ENCODE measurements around the gene HOXA4. TPM values are rescaled to one million over a fixed set of nuclear protein-coding genes. Genes with fewer than 3 reads are reported as not detected.
A peak's percentile ranks its signal among the peaks of the same experiment; 100 is the strongest.

HOXA4 gene
- total and polyA plus RNA-seq, 2 experiments from 2014 or later: 0.69 to 1.3 TPM

GRCh38 chr7:27111751-27112277 lies 18.7 kb downstream of the HOXA4 start:
- Histone ChIP-seq H3K4me1 (ENCODE audit: insufficient read depth) (peaks cover 19% of the 10 kb centered on the region), H4K20me1 (ENCODE audit: insufficient read depth, poor library complexity, severe bottlenecking) (no peaks in the 10 kb centered on the region), H3K79me2 (peaks cover 18% of the 10 kb centered on the region), H3K4me3 (no peak overlapping the region), H2AFZ (no peak overlapping the region), H3K9me2 (replicated peaks; ENCODE audit: insufficient read depth) (no peaks in the 10 kb centered on the region), H3K4me2 (peak overlapping the region; percentile 91), H3K27me3 (peaks cover 81% of the 10 kb centered on the region), H3K27ac (peak overlapping the region; percentile 56), H3K9me3 (ENCODE audit: low read depth) (no peaks in the 10 kb centered on the region), H3K36me3 (replicated peaks; ENCODE audit: insufficient read depth, low read depth) (no peaks in the 10 kb centered on the region)
- 25% methylated on average over 4 of the region's 4 CpGs for whole genome bisulfite sequencing (ENCODE audit: low lambda C conversion rate, missing lambda C conversion rate)
- no peak for DNase-seq (ENCODE audit: low spot score)
- TF ChIP-seq EZH2phosphoT487 (IDR thresholded peaks at IDR 0.05; ENCODE audit: low read depth, severe bottlenecking, unreplicated experiment): no peak
- no peak for TF ChIP-seq EZH2 (IDR thresholded peaks at IDR 0.05; ENCODE audit: borderline replicate concordance)

- DNase-seq (ENCODE audit: low spot score): no peak
- Histone ChIP-seq H3K4me1 (ENCODE audit: insufficient read depth) (peaks cover 25% of the 10 kb centered on the region), H2AFZ (no peak overlapping the region), H3K4me2 (peak overlapping the region; percentile 91), H3K9me3 (ENCODE audit: low read depth) (no peaks in the 10 kb centered on the region), H3K4me3 (no peak overlapping the region), H3K27me3 (peaks cover 81% of the 10 kb centered on the region), H4K20me1 (ENCODE audit: insufficient read depth, poor library complexity, severe bottlenecking) (no peaks in the 10 kb centered on the region), H3K36me3 (replicated peaks; ENCODE audit: insufficient read depth, low read depth) (no peaks in the 10 kb centered on the region), H3K27ac (peak overlapping the region; percentile 56), H3K79me2 (peaks cover 19% of the 10 kb centered on the region), H3K9me2 (replicated peaks; ENCODE audit: insufficient read depth) (no peaks in the 10 kb centered on the region)
- TF ChIP-seq EZH2phosphoT487 (IDR thresholded peaks at IDR 0.05; ENCODE audit: low read depth, severe bottlenecking, unreplicated experiment): peak; percentile 14
- no peak for TF ChIP-seq CTCF (IDR thresholded peaks at IDR 0.05; ENCODE audit: poor library complexity)
- no peak for TF ChIP-seq EZH2 (IDR thresholded peaks at IDR 0.05; ENCODE audit: borderline replicate concordance)
- 42% methylated on average over 6 of the region's 6 CpGs for WGBS (ENCODE audit: low lambda C conversion rate, missing lambda C conversion rate)
Measured at GRCh38 chr7:27111042-27111750, 19.4 kb downstream of the HOXA4 start.

- Histone ChIP-seq H3K4me1 (ENCODE audit: insufficient read depth) (peaks cover 26% of the 10 kb centered on the region), H4K20me1 (ENCODE audit: insufficient read depth, poor library complexity, severe bottlenecking) (no peaks in the 10 kb centered on the region), H3K27me3 (peaks cover 81% of the 10 kb centered on the region), H3K4me3 (no peak overlapping the region), H3K36me3 (replicated peaks; ENCODE audit: insufficient read depth, low read depth) (no peaks in the 10 kb centered on the region), H3K79me2 (peaks cover 19% of the 10 kb centered on the region), H3K9me3 (ENCODE audit: low read depth) (no peaks in the 10 kb centered on the region), H3K4me2 (peak overlapping the region; percentile 91), H3K27ac (peak overlapping the region; percentile 56), H3K9me2 (replicated peaks; ENCODE audit: insufficient read depth) (no peaks in the 10 kb centered on the region), H2AFZ (peak overlapping the region; percentile 11)
- WGBS (ENCODE audit: low lambda C conversion rate, missing lambda C conversion rate): 13% methylated on average over 52 of the region's 66 CpGs
- TF ChIP-seq EZH2phosphoT487 (IDR thresholded peaks at IDR 0.05; ENCODE audit: low read depth, severe bottlenecking, unreplicated experiment) (peak; percentile 47), EZH2 (IDR thresholded peaks at IDR 0.05; ENCODE audit: borderline replicate concordance) (no peak), CTCF (IDR thresholded peaks at IDR 0.05; ENCODE audit: poor library complexity) (no peak)
- peak; percentile 67 for DNase-seq (ENCODE audit: low spot score)
Measured at GRCh38 chr7:27110186-27111031, 20.1 kb downstream of the HOXA4 start.
